Erythroblast (primary cell): Measurements from ENCODE around the gene SLC23A3.

ENCODE experiments used
- DNase-seq, 2 experiments: peaks; one replicate each; lab custom pipeline; 2025; lab: John Stamatoyannopoulos, UW
- GATA1 ChIP-seq: IDR thresholded peaks from 2 replicates; pipeline ENCODE4 v1.6.1; 2011; ENCODE audit warnings: low read depth, mild to moderate bottlenecking, control low read depth, low read length, moderate library complexity
- POLR2A ChIP-seq: IDR thresholded peaks from 2 replicates; pipeline ENCODE4 v1.6.1; 2011; ENCODE audit warnings: mild to moderate bottlenecking, low read length

The SLC23A3 gene

GRCh38 chr2:219112062-219112406 lies 57.8 kb downstream of the SLC23A3 start:
- no peak for DNase-seq
- TF ChIP-seq GATA1 (no peak), POLR2A (no peak)
